ENCODE results near the gene HTR1D. TPM values are rescaled to one million over a fixed set of nuclear protein-coding genes. Genes with fewer than 3 reads are reported as not detected.

The HTR1D gene
- total and polyA plus RNA-seq, 4 donors, result 0.05 TPM; not detected in 3

DNA sequence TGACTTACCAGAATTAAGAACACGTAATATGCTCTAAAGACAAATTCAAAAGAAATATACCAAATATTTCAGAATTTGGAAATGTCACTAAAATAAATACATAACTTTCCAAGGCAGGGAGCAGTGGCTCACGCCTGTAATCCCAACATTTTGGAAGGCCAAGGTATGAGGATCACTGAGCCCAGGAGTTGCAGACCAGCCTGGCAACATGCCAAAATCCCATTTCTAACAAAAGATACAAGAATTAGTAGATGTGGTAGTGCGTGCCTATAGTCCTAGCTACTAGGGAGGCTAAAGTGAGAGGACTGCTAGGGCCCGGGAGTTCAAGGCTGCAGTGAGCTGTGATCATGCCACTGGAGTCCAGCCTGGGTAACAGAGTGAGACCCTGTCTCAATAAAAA, 60.4 kb downstream of the HTR1D start:
- H3K27me3 ChIP-seq (ENCODE audit: control insufficient read depth in 4 of 4, insufficient read depth in 4 of 4, low read length in 3 of 4), result no peaks in the 10 kb centered on the region
- WGBS, result 98% methylated on average over 4 of the region's 4 CpGs
- no peaks in the 10 kb centered on the region for H3K36me3 ChIP-seq (ENCODE audit: control insufficient read depth in 4 of 4, insufficient read depth in 3 of 4, low read depth in 1 of 4, low read length in 3 of 4)
- H3K9ac ChIP-seq (ENCODE audit: low read depth in 1 of 2, low read length in 2 of 2), result no peak overlapping the region
- TF ChIP-seq HNF4G (IDR thresholded peaks at IDR 0.05) (no peak), TAF1 (conservative IDR thresholded peaks at IDR 0.05) (no peak), FOXA2 (IDR thresholded peaks at IDR 0.05) (no peak), GABPA (IDR thresholded peaks at IDR 0.05 in 1 of 2, conservative IDR thresholded peaks at IDR 0.05 in 1 of 2) (no peak)
- TF ChIP-seq, protein P1, sequence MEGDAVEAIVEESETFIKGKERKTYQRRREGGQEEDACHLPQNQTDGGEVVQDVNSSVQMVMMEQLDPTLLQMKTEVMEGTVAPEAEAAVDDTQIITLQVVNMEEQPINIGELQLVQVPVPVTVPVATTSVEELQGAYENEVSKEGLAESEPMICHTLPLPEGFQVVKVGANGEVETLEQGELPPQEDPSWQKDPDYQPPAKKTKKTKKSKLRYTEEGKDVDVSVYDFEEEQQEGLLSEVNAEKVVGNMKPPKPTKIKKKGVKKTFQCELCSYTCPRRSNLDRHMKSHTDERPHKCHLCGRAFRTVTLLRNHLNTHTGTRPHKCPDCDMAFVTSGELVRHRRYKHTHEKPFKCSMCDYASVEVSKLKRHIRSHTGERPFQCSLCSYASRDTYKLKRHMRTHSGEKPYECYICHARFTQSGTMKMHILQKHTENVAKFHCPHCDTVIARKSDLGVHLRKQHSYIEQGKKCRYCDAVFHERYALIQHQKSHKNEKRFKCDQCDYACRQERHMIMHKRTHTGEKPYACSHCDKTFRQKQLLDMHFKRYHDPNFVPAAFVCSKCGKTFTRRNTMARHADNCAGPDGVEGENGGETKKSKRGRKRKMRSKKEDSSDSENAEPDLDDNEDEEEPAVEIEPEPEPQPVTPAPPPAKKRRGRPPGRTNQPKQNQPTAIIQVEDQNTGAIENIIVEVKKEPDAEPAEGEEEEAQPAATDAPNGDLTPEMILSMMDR (IDR thresholded peaks at IDR 0.05; ENCODE audit: low read depth, low read length, missing input control), result no peak
- TF ChIP-seq, protein P2, sequence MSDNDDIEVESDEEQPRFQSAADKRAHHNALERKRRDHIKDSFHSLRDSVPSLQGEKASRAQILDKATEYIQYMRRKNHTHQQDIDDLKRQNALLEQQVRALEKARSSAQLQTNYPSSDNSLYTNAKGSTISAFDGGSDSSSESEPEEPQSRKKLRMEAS (IDR thresholded peaks at IDR 0.05), result no peak
- DNase-seq (ENCODE audit: low spot score), result no peak
- no peak overlapping the region for H3K27ac ChIP-seq (ENCODE audit: low read depth in 1 of 2, low read length in 2 of 2)
- H3K9me3 ChIP-seq (ENCODE audit: control insufficient read depth in 4 of 4, low read length in 3 of 4), result no peaks in the 10 kb centered on the region
- peaks cover 0 to 9% (median 5%) of the 10 kb centered on the region in 4 donors for H3K4me1 ChIP-seq (ENCODE audit: control insufficient read depth in 4 of 4, insufficient read depth in 4 of 4, low read length in 3 of 4)
- H3K4me3 ChIP-seq (ENCODE audit: low read depth in 1 of 3, low read length in 3 of 3), result no peak overlapping the region

DNA sequence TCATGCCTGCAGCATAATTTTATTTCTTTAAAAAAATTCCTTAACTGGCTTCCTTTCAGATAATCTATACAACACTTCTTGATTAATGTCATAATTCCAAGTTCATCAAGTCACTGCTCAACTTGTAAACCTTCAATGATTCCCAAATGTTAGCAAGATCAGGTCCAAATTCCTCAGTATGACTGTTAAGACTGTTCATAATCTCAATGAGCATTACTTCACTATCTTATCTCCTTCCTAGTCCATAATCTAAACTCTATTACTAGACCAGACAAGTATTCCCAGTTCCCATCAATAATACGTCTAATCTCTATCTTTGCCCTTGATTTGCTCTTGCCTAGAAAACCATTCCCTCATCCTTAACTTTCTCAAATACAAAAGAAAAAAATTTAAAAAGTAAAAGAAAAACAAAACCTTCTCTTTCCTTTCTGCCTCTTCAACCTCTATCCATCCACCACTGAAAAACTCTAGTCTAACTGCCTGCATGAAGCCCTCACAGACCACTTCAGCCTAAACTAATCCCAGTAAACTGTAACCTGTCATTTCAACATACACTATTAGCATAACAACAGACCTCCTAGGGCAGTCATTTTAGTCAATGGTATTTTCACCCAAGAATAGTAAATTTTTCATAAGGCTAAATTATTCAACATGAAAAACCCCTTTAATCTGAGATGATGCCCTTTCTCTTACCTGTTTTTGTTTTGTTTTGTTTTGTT, 64.2 kb downstream of the HTR1D start:
- no peaks in the 10 kb centered on the region for H3K36me3 ChIP-seq (ENCODE audit: control insufficient read depth in 4 of 4, insufficient read depth in 3 of 4, low read depth in 1 of 4, low read length in 3 of 4)
- H3K27me3 ChIP-seq (ENCODE audit: control insufficient read depth in 4 of 4, insufficient read depth in 4 of 4, low read length in 3 of 4), result no peaks in the 10 kb centered on the region
- H3K4me1 ChIP-seq (ENCODE audit: control insufficient read depth in 4 of 4, insufficient read depth in 4 of 4, low read length in 3 of 4), result peaks cover 8 to 25% (median 21%) of the 10 kb centered on the region in 4 donors
- H3K9me3 ChIP-seq (ENCODE audit: control insufficient read depth in 4 of 4, low read length in 3 of 4), result no peaks in the 10 kb centered on the region
- no peak for TF ChIP-seq TAF1 (conservative IDR thresholded peaks at IDR 0.05)
- TF ChIP-seq JUND (IDR thresholded peaks at IDR 0.05), result no peak
- no peak for TF ChIP-seq NR2F2 (IDR thresholded peaks at IDR 0.05)
- TF ChIP-seq YY1 (IDR thresholded peaks at IDR 0.05), result no peak
- no peak for TF ChIP-seq EGR1 (IDR thresholded peaks at IDR 0.05; ENCODE audit: low read depth in 2 of 2)
- TF ChIP-seq GABPA (IDR thresholded peaks at IDR 0.05 in 1 of 2, conservative IDR thresholded peaks at IDR 0.05 in 1 of 2), result no peak
- TF ChIP-seq, protein P2 (IDR thresholded peaks at IDR 0.05), result no peak
- TF ChIP-seq HNF4G (IDR thresholded peaks at IDR 0.05), result no peak
- TF ChIP-seq, protein P3, sequence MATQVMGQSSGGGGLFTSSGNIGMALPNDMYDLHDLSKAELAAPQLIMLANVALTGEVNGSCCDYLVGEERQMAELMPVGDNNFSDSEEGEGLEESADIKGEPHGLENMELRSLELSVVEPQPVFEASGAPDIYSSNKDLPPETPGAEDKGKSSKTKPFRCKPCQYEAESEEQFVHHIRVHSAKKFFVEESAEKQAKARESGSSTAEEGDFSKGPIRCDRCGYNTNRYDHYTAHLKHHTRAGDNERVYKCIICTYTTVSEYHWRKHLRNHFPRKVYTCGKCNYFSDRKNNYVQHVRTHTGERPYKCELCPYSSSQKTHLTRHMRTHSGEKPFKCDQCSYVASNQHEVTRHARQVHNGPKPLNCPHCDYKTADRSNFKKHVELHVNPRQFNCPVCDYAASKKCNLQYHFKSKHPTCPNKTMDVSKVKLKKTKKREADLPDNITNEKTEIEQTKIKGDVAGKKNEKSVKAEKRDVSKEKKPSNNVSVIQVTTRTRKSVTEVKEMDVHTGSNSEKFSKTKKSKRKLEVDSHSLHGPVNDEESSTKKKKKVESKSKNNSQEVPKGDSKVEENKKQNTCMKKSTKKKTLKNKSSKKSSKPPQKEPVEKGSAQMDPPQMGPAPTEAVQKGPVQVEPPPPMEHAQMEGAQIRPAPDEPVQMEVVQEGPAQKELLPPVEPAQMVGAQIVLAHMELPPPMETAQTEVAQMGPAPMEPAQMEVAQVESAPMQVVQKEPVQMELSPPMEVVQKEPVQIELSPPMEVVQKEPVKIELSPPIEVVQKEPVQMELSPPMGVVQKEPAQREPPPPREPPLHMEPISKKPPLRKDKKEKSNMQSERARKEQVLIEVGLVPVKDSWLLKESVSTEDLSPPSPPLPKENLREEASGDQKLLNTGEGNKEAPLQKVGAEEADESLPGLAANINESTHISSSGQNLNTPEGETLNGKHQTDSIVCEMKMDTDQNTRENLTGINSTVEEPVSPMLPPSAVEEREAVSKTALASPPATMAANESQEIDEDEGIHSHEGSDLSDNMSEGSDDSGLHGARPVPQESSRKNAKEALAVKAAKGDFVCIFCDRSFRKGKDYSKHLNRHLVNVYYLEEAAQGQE (IDR thresholded peaks at IDR 0.05), result no peak
- no peak for TF ChIP-seq RXRA (IDR thresholded peaks at IDR 0.05)
- TF ChIP-seq, protein P4, sequence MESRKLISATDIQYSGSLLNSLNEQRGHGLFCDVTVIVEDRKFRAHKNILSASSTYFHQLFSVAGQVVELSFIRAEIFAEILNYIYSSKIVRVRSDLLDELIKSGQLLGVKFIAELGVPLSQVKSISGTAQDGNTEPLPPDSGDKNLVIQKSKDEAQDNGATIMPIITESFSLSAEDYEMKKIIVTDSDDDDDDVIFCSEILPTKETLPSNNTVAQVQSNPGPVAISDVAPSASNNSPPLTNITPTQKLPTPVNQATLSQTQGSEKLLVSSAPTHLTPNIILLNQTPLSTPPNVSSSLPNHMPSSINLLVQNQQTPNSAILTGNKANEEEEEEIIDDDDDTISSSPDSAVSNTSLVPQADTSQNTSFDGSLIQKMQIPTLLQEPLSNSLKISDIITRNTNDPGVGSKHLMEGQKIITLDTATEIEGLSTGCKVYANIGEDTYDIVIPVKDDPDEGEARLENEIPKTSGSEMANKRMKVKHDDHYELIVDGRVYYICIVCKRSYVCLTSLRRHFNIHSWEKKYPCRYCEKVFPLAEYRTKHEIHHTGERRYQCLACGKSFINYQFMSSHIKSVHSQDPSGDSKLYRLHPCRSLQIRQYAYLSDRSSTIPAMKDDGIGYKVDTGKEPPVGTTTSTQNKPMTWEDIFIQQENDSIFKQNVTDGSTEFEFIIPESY (IDR thresholded peaks at IDR 0.05), result no peak
- TF ChIP-seq RAD21 (IDR thresholded peaks at IDR 0.05), result no peak
- TF ChIP-seq, protein P5, sequence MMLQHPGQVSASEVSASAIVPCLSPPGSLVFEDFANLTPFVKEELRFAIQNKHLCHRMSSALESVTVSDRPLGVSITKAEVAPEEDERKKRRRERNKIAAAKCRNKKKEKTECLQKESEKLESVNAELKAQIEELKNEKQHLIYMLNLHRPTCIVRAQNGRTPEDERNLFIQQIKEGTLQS (IDR thresholded peaks at IDR 0.05), result no peak
- no peak for TF ChIP-seq FOXA2 (IDR thresholded peaks at IDR 0.05)
- no peak for TF ChIP-seq HNF4A (conservative IDR thresholded peaks at IDR 0.05)
- no peak for TF ChIP-seq FOXA1 (IDR thresholded peaks at IDR 0.05)
- DNase-seq (ENCODE audit: low spot score), result no peak
- H3K4me3 ChIP-seq (ENCODE audit: low read depth in 1 of 3, low read length in 3 of 3), result no peak overlapping the region
- no peak overlapping the region for H3K27ac ChIP-seq (ENCODE audit: low read depth in 1 of 2, low read length in 2 of 2)
- WGBS, result 72% methylated on average over 1 of the region's 1 CpG
- H3K9ac ChIP-seq (ENCODE audit: low read depth in 1 of 2, low read length in 2 of 2), result no peak overlapping the region
